Measurements from ENCODE around the gene SMLR1. TPM values are rescaled to one million over a fixed set of nuclear protein-coding genes. Genes with fewer than 3 reads are reported as not detected.

Gene SMLR1
- total RNA-seq: not detected
- not detected for polyA plus RNA-seq (2013, experiment 1 of 2)
- polyA plus RNA-seq (2013, experiment 2 of 2): not detected
- total RNA-seq: 0 to 0.06 (median 0) reads per million in 172 experiments

- no peak within 1 kb of the TSS for H3K27ac ChIP-seq (ENCODE audit: low read depth in 1 of 2, low read length in 2 of 2)
- no peaks in the 10 kb centered on the region for H3K27me3 ChIP-seq (ENCODE audit: control insufficient read depth in 1 of 2, insufficient read depth in 2 of 2, low read length in 2 of 2)
- no peaks in the 10 kb centered on the region for H3K9me3 Mint-ChIP-seq
- intact Hi-C loops (cut with DNase I, micrococcal nuclease): no loop called here
- no peak within 1 kb of the TSS for H3K4me3 Mint-ChIP-seq
- CTCF ChIA-PET: no interaction called here
- H3K36me3 Mint-ChIP-seq (ENCODE audit: low read depth): no peaks in the 10 kb centered on the region
- no peaks in the 10 kb centered on the region for H3K36me3 ChIP-seq (ENCODE audit: insufficient read depth, low read length)
- H3K4me1 ChIP-seq (ENCODE audit: insufficient read depth, low read length): no peaks in the 10 kb centered on the region
- H3K27me3 Mint-ChIP-seq: no peaks in the 10 kb centered on the region
- H3K27ac Mint-ChIP-seq: no peak within 1 kb of the TSS
- POLR2A ChIA-PET: no interaction called here
- TF ChIP-seq CTCF (IDR thresholded peaks at IDR 0.05): no peak
- H3K9me3 ChIP-seq (ENCODE audit: control insufficient read depth in 1 of 2, insufficient read depth in 1 of 2, low read length in 2 of 2): no peaks in the 10 kb centered on the region
- ATAC-seq (ENCODE audit: poor library complexity) (no peak), DNase-seq (no peak)
- H3K4me3 ChIP-seq (ENCODE audit: low read length): no peak within 1 kb of the TSS
- no peaks in the 10 kb centered on the region for H3K4me1 Mint-ChIP-seq (ENCODE audit: low read depth)
Observed at GRCh38 chr6:130827247-130828149, at the start of gene SMLR1. SMLR1 (plus strand) TSS chr6:130827406; CDS start chr6:130827414, 8 bp downstream.

DNA sequence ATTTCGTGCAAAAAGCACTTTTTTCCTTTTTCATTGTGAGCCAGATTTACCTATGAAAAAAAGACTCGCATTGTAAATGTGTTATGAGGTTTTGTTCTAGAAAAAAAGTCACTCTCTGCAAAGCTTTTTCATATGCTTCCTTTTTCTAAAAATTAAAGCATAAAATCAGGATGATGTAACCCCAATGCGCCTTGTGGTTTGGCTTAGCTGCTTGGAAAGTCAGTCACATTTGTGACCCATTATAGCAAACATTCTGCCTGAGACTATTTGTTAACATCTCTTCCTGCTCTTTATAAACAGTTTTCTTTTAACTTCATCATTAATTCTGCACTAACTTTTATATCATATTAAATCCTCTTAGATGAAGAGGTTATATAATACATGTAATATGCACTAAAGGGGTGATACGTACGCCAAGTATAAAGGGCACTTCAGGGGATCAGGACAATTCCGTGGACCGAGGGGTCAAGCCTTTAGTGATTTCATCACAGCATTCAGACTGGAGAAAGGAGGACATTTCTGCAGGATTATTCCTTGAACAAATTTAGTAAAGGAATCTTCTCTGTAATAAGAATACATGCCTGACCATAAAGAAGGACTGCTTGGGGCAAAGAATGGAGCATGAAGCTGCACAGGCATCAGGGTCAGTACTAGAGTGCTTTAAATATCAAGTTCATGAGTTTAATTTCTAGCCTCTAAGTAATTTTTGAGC, 48.1 kb upstream of the SMLR1 start:
- no peak for TF ChIP-seq CTCF (IDR thresholded peaks at IDR 0.05)
- CTCF ChIA-PET: no interaction called here
- DNase-seq (peak in 1 of 14 experiments; percentile 6), ATAC-seq (ENCODE audit: poor library complexity) (no peak)
- H3K27ac Mint-ChIP-seq: no peak overlapping the region
- Histone ChIP-seq H3K4me3 (ENCODE audit: low read length) (no peak overlapping the region), H3K4me1 (ENCODE audit: insufficient read depth, low read length) (peaks cover 12% of the 10 kb centered on the region), H3K36me3 (ENCODE audit: insufficient read depth, low read length) (no peaks in the 10 kb centered on the region), H3K9me3 (ENCODE audit: control insufficient read depth in 1 of 2, insufficient read depth in 1 of 2, low read length in 2 of 2) (no peaks in the 10 kb centered on the region), H3K27ac (ENCODE audit: low read depth in 1 of 2, low read length in 2 of 2) (no peak overlapping the region), H3K27me3 (ENCODE audit: control insufficient read depth in 1 of 2, insufficient read depth in 2 of 2, low read length in 2 of 2) (no peaks in the 10 kb centered on the region)
- intact Hi-C loops (cut with DNase I, micrococcal nuclease): no loop called here
- no peaks in the 10 kb centered on the region for H3K36me3 Mint-ChIP-seq (ENCODE audit: low read depth)
- no peak overlapping the region for H3K4me3 Mint-ChIP-seq
- no peaks in the 10 kb centered on the region for H3K27me3 Mint-ChIP-seq
- POLR2A ChIA-PET: no interaction called here
- peaks cover 5% of the 10 kb centered on the region for H3K9me3 Mint-ChIP-seq
- peaks cover 55% of the 10 kb centered on the region for H3K4me1 Mint-ChIP-seq (ENCODE audit: low read depth)

DNA sequence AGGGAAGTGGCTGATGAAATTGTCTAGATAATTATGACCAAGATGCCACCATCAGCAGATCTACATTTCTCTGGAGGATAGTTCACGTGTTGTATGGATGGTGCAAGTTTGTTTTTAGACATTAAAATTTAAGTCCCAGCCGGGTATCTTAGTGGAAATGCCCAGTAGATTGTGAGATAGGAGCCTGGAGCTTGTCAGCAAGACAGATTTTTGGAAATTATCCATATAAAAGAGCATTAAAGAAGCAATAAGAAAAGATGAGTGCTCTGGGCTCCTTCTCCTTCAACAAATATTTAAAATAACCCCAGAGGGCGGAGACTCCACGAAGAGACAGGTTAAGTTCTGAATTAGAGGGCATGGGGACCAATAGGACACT, 47.6 kb upstream of the SMLR1 start:
- Histone ChIP-seq H3K27ac (ENCODE audit: low read depth in 1 of 2, low read length in 2 of 2) (no peak overlapping the region), H3K4me3 (ENCODE audit: low read length) (no peak overlapping the region), H3K4me1 (ENCODE audit: insufficient read depth, low read length) (peaks cover 12% of the 10 kb centered on the region), H3K27me3 (ENCODE audit: control insufficient read depth in 1 of 2, insufficient read depth in 2 of 2, low read length in 2 of 2) (no peaks in the 10 kb centered on the region), H3K36me3 (ENCODE audit: insufficient read depth, low read length) (no peaks in the 10 kb centered on the region), H3K9me3 (ENCODE audit: control insufficient read depth in 1 of 2, insufficient read depth in 1 of 2, low read length in 2 of 2) (no peaks in the 10 kb centered on the region)
- CTCF ChIA-PET: no interaction called here
- Mint-ChIP-seq H3K36me3 (ENCODE audit: low read depth) (no peaks in the 10 kb centered on the region), H3K4me1 (ENCODE audit: low read depth) (peaks cover 55% of the 10 kb centered on the region), H3K27ac (no peak overlapping the region), H3K9me3 (peaks cover 5% of the 10 kb centered on the region), H3K4me3 (no peak overlapping the region), H3K27me3 (no peaks in the 10 kb centered on the region)
- POLR2A ChIA-PET: no interaction called here
- intact Hi-C loops (cut with DNase I, micrococcal nuclease): no loop called here
- TF ChIP-seq CTCF (IDR thresholded peaks at IDR 0.05): no peak
- no peak for DNase-seq
- no peak for ATAC-seq (ENCODE audit: poor library complexity)

All from CD4-positive, alpha-beta T cell (primary cell).